ENCODE data around the gene PFKFB2.

The PFKFB2 gene

DNA sequence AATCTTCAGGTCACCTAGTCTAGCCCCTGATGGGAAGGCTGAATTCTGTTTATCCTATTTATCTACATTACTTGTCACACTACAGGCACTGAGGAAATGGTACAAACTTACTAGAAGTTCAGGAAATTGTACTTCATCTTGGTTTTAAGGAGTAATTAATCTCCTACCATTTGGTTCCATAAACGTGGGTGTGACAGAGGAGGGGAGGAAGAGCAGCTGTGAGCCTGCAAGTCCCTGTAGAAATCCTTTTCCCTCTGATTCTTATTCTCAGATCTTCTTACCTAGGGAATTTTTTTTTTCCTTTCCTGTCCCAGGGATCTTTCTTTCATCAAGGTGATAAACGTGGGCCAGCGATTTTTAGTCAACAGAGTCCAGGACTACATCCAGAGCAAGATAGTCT lies 14.1 kb downstream of the PFKFB2 start:
- DNase-seq (ENCODE audit: low spot score): no peak

DNA sequence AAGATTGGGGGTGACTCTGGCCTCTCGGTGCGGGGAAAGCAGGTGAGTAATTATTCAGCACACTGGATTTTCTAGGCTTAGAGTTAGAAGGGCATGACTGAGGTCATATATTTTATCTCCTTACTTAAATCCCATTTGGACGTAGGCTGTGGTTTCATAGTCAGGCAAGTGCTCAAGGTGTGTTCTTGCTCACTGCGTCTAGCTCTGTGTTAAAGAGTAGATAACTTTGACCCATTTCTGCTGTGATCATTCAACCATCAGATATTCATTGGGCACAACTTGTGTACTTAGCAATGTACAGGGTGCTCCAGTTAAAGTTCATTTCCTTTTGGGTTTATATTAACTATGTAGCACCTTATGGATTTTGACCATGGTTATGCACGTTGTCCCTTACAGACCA lies 14.6 kb downstream of the PFKFB2 start:
- no peak for DNase-seq (ENCODE audit: low spot score)

DNA sequence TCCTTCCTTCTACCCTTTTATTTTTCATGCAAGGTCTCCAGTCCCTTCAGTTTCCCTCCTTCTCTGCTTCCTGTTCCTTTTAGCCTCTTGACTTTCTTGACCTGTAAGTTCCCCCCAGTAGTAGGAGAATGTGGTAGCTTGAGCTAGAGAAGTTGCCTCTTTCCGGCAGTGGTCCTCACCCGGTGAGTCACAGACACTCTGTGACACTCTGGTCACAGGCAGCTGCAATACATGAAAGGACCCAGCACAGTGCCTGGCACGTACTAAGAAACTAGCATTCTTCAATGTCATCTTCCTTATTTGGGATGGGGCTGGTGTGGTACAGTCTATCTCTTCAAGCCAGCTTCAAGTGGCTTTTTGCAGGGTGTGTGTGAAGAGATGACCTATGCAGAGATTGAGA lies 16.0 kb downstream of the PFKFB2 start:
- no peak for DNase-seq (ENCODE audit: low spot score)

DNA sequence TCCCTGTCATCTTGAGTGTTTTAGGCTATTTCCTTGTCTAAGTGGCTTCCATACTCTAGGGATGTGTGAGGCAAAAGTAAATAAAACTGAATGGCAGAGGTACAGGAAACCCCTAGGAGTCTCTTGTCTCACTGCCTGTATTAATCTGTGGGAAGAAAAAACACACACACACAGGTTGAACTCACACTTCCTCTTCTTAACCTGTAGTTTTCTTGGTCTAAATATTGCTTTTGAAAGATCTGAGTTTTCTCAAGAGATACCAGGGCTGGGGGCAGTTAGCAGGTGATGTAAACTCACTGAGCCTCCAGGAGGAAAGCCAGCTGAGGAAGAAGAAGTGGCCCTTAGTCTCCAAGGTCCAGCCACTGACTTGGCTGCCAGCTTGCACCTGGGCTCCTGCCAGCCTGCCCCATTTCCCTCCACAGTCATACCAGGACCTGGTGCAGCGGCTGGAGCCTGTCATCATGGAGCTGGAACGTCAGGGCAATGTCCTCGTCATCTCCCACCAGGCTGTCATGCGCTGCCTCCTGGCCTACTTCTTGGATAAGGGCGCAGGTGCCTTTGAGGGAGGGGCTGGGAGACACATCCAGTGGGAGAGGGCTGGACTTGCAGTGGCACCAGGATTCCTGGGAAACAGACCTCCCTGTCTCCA lies 16.9 kb downstream of the PFKFB2 start:
- DNase-seq (ENCODE audit: low spot score): no peak

DNA sequence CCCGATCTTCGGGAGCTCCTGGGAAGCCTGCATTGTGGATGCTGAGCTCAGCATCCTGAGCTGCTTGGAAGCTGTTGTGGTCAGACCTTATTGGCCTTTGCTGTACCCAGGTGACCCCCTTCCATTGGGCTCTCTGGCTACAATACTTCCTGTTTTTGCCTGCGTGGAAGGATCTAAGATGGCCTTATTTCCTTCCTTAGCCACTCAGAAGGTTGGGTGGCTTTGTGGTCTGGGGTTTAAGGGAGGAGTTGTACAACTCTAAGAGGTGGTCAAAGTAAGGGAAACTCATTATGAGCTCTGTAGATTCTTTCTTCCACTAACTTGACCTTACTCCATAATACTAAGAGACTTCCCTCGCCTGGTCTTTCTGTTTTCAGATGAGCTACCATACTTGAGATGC lies 17.7 kb downstream of the PFKFB2 start:
- DNase-seq (ENCODE audit: low spot score): no peak

DNA sequence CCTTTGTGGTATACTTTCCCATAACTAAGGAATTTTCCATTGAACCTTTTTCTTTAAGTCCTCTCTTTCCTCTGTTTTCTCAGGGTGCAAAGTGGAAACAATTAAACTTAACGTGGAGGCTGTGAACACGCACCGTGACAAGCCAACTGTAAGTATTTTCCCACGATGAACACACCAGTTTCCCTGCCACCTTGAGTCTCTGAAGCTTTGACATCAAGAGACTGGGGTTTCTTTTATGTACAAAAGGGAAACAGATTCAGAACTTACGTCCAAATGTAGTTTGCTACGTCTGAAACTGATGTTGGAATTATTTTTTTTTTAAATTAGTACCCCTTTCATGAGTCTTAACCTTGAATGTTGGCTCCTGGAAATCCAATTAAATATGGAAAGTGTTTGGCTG lies 18.4 kb downstream of the PFKFB2 start:
- no peak for DNase-seq (ENCODE audit: low spot score)

DNA sequence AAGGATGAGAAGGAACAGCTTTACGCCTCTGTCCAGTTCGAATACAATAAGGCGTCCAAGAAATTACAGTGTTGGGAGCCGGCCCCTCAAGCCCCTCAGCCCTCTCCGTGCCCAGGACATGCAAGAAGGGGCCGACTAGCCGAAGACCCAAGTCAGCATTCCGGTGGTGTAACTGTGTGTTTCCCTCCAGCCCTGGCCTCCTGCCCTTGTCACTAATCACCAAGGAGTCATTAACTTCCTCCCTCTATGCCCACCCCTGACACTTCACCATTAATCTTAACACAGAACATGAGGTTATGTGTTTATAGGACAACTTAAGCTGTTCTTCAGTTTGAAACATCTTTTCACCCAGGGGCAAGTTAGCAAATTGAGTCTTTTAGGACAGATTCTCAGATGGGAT lies 19.2 kb downstream of the PFKFB2 start:
- no peak for DNase-seq (ENCODE audit: low spot score)

DNA sequence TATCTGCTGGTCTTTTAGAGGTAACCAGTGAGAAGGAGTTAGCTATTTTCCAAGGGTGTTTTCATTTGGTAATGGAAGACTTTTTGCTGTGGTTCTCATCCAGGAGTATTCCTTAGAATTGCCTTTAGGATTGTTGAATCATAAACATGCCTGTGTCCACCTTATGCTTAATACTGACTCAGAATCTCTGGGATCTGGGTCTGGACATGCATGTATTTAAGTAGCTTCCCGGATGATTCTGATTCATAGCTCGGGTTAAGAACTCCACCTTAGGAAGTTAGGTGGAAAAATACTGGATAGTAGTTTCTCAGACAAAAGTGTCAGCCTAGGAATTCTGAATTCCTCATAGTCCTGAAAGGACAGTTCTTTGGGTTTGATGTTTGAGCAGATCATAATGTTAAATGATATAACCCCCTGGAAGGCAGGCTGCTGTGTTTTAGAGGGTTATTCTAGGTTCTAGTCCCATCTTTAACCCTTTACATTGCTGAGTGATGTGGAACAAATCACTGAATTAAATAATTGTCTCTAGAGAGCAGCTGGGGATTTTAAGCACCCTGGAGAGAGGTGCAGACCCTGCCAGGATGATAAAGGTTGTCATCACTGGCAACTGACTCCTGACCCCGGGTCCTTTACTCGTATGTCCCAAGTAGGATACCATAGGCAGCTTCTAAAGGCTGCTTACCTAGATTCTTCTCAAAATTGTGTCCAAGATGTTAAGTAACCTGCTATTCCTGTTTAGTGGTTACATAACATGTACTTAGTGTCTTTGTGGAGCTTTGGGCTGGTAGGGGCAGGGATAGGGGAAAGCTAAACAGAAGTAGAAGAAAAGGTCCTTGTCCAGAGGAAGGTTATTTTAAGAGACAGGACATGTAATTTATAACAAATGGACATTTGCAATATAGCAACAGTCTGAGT lies 21.1 kb downstream of the PFKFB2 start:
- DNase-seq (ENCODE audit: low spot score): no peak

DNA sequence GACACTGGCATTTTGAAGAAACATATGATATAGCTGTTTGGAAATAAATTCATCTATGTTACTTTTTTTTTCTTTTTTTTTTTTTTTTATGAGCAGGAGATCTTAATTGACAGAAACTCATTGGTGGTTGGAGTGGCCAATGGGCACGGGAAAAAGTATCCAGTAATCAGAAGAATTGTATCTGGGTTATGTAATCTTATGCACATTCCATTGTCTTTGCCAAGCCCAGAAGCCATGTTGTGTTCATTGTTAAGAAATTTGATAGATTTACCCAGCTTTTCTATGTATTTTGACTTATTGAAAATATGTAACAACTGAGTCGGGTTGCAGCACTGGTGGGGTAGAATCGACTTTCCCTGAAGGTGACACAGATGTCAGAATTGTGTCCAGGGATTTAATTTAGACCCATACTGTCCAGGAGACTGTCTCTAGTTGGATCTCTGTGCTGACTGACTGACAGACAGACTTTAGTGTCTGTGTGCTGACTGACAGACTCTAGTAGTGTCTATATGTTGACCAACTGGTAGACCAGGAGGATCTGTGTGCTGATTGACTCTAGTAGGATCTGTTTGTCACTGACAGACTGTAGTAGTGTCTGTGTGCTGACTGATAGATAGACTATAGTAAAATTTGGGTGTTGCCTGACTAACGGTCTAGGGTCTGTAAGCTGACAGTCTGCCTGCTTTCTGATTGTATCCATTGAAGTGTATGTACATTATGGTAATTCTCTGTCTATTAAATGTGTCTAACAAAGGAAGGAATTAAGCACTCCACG lies 23.3 kb downstream of the PFKFB2 start:
- DNase-seq (ENCODE audit: low spot score): no peak

DNA sequence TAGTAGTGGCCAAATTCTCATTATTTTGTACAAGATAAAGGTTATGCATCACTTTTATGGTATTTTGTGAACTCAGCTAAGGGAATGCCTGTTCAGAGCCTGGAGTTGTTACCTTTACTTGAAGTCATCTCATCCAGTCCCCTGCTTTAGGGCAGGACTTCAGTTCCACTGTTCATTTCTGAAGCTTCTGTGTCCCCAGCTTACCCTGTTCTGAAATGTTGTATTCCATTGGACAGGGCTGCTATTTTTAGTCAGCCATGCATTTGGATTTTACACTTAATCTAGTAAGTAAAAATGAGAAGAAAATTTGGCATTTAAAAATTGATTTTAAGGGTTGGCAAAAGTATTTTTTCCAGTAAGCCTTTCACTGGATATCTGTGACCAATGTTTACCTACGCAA lies 23.9 kb downstream of the PFKFB2 start:
- no peak for DNase-seq (ENCODE audit: low spot score)

DNA sequence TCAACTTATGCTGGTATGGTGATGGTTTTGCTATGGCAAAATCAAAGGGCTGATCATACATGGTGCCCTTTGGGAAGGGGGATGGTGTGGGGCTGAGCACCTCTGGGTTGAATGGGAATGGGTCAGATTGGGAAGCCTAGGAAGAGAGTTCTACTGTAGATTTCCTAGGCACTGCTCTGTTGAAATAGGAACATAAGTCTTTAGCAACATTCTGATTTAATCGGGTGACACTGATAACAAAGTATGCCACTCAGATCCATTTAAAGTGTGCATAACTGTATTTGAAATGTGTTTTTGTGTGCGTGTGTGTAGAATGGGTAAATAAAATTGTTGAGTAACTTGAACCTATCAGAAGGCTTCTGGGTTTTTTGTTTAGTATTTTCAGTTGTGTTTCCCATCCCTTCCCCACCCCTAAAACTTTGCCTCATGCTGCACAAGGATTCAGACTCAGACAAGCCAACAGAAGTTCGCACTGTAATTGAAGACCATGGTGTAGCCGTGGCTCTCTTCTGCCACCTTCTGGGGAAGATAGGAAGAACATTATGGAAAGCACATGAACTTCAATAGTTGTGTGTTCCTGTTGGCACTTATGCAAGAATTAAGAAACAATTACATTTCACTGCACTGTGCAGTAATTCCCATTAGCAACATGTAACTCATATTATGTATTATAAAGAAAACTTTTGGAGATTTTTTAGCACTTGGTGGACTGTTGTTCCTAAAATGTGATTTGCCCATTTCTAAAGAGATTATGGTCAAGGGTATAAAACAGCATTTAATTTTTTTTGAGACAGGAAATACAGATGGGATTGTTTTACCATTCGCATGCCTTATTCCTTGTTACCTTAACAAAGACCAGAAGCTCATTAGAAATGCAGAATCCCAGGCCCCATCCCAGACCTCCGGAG lies 24.6 kb downstream of the PFKFB2 start:
- peak; percentile 72 for DNase-seq (ENCODE audit: low spot score)

DNA sequence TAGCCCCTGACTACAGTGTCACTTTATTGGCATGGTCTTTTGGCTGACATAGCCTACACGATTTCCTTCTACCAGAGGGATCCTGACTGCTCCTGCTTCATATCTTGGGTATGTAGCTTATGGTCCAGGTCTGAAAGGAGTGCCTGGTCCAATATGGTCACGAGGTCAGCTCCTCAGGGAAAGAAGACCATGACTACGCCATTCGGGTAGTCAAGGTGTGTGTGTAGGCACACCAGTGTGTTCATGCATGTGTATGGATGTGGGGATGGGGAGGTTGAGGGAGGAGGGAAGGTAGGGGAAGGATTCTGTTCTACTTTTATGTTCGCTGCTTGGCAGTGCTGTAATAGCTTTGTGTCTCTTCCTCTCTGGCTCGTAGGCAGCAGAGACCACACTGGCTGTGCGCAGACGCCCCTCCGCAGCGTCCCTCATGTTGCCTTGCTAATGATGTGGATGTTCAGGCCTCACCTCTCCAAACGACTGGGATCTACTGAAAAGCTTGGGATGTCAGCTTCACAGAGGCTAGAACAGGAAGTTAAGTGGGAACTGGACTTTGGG lies 25.6 kb downstream of the PFKFB2 start:
- DNase-seq (ENCODE audit: low spot score): no peak

DNA sequence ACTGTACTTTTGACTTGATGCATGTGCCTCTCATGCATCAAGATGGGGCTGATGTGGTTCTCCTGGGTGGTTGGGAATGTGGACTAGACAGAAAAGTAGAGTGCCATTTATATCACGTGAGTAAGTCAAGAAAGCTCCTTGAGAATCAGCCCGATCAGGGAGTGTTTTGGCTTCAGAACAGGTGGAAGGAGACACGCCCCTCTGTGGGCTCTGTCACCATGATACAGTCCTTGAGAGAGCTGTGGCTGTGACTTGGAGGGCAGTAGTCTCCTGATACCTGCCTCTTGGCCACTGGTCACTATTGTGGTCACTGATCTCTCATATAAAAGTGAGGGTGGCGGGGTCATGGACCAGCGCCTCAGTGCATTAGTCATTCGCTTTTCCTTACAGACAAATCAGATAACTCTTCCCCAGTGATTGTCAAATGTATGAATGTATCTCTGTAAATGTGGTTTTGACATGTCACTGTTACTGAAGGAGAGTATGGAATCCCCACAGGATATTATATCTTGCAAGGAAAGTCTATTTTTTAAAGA lies 26.7 kb downstream of the PFKFB2 start:
- no peak for DNase-seq (ENCODE audit: low spot score)

DNA sequence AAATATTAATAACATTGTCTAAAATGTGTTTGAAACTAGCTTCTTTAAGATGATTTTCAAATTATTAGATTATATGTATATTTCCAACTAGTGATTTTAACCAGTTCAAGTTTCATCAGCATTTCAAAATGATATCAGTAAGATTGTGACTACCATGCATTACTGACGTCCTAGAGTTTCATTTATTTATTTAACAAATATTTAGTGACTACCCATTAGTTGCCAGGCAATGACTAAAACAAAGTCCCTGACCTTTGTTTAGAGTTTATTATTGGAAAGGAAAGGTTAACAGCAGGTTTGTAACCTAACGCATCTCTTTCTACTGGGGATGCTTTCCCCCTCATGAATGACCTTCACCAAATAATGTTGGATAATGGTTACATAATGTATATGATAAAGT lies 28.0 kb downstream of the PFKFB2 start:
- no peak for DNase-seq (ENCODE audit: low spot score)

DNA sequence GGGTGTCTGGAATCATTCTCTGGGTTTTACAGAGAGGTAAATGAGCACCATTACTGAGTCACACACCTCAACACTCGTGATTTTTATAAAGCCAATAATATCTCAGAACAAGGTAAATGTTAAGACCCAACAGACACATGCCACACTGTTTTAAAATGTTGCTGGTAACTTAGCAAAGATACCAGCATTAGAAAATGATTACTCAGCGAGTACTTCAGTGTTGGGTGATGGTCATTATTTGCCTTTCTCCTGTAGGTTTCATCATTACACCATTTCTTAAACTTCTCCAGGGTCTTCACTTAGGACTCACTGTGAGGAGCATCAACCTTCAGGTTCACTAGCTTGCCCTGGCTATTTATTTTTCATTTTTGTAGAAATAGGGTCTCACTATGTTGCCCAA lies 28.7 kb downstream of the PFKFB2 start:
- DNase-seq (ENCODE audit: low spot score): no peak

DNA sequence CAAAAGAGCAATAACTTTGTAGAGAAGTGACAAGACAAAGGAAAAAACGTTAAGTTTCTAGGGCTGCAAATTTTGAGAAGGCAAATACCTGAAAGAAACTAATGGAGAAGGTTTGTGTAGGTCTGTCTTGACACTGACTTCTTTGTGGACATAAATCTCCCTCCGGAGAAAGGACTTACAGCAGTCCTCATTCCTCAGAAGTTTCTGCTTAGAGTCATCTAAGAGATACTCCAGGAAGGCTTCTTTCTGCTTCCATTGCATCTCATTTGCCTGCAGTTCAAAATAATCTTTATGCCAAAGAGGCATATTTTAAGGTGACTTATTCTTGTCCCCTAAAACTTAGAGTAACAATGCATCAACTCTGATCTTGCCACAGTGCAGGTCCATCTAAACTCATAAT lies 31.2 kb downstream of the PFKFB2 start:
- no peak for DNase-seq (ENCODE audit: low spot score)

DNA sequence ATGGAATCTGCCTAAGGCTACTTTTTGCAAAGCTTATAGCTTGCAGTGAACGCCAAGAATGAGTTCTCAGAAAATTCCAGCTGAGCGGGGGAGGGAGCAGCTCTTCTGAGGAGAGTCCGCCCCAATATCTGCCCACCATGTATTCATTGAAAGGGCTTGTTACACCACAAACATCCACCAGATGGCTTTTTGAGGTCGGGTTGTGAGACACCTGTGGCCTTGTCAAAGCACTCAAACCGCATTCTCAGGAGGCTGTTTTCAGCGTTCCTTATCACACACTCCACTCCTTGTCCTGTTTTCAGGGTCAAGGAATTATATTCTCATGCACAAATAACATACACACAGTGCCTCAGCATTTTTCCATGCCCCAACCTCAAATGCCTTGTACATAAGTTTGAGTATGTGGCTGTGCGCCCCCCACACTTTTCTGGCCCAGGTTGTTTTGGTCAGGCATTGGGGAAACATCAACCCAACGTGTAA lies 31.7 kb downstream of the PFKFB2 start:
- DNase-seq (ENCODE audit: low spot score): peak; percentile 82

DNA sequence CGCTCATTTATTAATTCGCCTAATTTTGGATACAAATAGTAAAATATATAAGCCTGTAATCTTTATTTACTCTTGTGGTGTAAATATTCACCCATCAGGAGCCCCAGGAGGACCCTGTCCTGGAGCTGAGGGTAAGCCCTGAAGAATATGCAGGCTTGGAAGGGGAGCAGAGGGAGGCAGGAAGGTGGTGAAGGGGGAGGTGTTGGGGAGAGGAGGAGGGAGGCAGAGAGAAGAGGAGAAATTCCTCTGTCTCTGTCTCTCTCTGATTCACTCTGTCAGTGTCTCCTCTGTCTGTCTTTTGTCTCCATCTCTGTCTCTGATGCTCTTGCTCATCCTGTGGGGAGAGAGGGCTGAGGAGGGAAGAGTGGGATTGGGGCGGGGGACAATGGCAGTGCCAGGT lies 32.8 kb downstream of the PFKFB2 start:
- DNase-seq (ENCODE audit: low spot score): no peak

DNA sequence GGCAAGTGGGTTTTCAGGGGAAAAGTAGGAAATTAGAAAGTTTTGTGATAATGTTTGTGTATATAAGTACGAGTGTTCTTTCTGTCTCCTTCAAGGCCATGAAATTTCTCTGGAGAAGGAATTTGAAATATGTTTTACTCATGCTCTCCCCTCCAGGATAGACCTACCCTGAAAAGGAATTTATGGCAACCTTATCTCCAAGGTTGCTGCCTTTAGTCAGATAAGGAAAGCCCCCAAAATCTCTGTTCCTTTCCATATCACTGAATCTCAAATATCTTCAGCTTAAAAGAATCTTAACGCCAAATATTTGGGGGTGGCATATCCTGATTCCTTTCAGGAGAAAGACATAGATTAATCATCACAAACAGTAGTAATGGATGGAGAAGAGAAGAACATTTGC lies 35.1 kb downstream of the PFKFB2 start:
- DNase-seq (ENCODE audit: low spot score): no peak

DNA sequence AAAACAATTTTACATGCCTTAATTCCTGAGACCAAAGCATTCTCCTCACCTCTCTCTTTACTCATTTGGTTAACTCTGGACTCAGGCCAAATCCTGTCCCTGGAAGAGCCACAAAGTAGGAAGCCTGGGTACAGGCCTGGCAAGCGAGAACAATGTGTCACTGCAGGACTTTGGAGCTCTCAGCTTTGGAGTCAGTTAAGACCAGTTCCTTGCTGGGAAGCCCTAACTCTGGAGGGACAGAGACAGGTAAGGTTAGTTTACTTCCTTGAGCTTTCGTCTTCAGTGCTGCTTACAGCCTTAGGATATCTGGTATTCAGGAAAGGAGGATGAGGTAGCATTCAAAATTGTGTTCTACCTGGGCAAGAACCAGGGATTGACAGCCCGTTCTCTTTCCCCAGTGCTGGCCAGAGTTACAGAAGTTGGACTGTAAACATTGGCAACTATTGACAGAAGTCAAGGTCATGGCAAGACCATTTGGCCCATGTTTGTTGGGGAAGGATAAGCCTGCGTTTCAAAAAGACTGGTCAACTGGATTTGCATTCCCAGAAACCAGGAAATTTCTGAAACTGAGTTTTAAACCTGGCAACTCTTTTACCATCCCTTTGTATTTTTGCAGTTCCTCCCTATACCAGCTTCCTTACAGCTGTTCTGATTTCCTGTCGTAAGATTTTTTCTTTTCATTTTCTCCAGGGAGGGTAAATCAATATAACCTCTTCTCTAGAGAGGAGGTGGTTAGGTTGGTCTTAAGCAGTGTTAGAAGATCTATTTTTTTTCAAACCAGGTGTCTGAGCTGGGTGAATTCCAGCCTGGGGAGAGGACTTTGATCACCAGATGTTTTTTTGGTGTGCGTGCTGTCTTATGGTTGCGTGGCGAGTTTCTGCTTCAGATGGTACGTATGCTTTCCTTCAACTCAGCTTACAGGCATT lies 35.9 kb downstream of the PFKFB2 start, which contains the start of gene C4BPB:
Gene C4BPB (plus strand): TSS at position 160 of the 926 bp plus-strand sequence. CDS start 672 bp downstream, at position 832.
- no peak for DNase-seq (ENCODE audit: low spot score)
